ENCODE results near the gene MOAP1.
"Not testable (repeated sequence)": the region's sequence is repeated elsewhere in the genome, so short reads cannot be mapped to it uniquely, and the experiment has no call there.

- TF ChIP-seq EP300 (IDR thresholded peaks at IDR 0.05; ENCODE audit: borderline replicate concordance in 1 of 2, low read depth in 2 of 2, low read length in 2 of 2); EZH2 (IDR thresholded peaks at IDR 0.05; ENCODE audit: low read depth, low read length, severe bottlenecking); SP1 (IDR thresholded peaks at IDR 0.05; ENCODE audit: low read depth, low read length); HDAC6 (IDR thresholded peaks at IDR 0.05; ENCODE audit: low read depth, low read length); SRF (IDR thresholded peaks at IDR 0.05; ENCODE audit: low read depth, low read length); POLR2A (IDR thresholded peaks at IDR 0.05; ENCODE audit: control extremely low read depth in 1 of 2, low read depth in 2 of 2, low read length in 2 of 2); SIN3A (conservative IDR thresholded peaks at IDR 0.05 in 1 of 2, IDR thresholded peaks at IDR 0.05 in 1 of 2; ENCODE audit: low read depth in 1 of 2, low read length in 2 of 2): not testable (repeated sequence)
- TF ChIP-seq, protein P1, sequence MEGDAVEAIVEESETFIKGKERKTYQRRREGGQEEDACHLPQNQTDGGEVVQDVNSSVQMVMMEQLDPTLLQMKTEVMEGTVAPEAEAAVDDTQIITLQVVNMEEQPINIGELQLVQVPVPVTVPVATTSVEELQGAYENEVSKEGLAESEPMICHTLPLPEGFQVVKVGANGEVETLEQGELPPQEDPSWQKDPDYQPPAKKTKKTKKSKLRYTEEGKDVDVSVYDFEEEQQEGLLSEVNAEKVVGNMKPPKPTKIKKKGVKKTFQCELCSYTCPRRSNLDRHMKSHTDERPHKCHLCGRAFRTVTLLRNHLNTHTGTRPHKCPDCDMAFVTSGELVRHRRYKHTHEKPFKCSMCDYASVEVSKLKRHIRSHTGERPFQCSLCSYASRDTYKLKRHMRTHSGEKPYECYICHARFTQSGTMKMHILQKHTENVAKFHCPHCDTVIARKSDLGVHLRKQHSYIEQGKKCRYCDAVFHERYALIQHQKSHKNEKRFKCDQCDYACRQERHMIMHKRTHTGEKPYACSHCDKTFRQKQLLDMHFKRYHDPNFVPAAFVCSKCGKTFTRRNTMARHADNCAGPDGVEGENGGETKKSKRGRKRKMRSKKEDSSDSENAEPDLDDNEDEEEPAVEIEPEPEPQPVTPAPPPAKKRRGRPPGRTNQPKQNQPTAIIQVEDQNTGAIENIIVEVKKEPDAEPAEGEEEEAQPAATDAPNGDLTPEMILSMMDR (IDR thresholded peaks at IDR 0.05; ENCODE audit: control extremely low read depth in 1 of 3, insufficient read depth in 1 of 3, low read depth in 1 of 3, low read length in 3 of 3) = not testable (repeated sequence)
Observed at GRCh38 chr14:93170141-93170540, 14.6 kb downstream of the MOAP1 start.
